ENCODE results near the gene SMTN.

- TF ChIP-seq, protein P1, sequence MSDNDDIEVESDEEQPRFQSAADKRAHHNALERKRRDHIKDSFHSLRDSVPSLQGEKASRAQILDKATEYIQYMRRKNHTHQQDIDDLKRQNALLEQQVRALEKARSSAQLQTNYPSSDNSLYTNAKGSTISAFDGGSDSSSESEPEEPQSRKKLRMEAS (IDR thresholded peaks at IDR 0.05; ENCODE audit: insufficient read depth, insufficient read length): no peak
- no peak for TF ChIP-seq EZH2 (IDR thresholded peaks at IDR 0.05; ENCODE audit: borderline replicate concordance, low read depth, low read length, severe bottlenecking)
- no peak for TF ChIP-seq CTCF (IDR thresholded peaks at IDR 0.05; ENCODE audit: extremely low read depth in 1 of 2, insufficient read depth in 1 of 2, low read depth in 1 of 2, low read length in 2 of 2)
- TF ChIP-seq POLR2A (IDR thresholded peaks at IDR 0.05; ENCODE audit: low read depth, low read length): no peak
- no peak for TF ChIP-seq GATA2 (IDR thresholded peaks at IDR 0.05; ENCODE audit: insufficient read depth, insufficient read length, low read depth, low read length)
- TF ChIP-seq POLR2AphosphoS5 (IDR thresholded peaks at IDR 0.05; ENCODE audit: insufficient read depth, low read depth, low read length): no peak
- no peak for TF ChIP-seq MYC (IDR thresholded peaks at IDR 0.05; ENCODE audit: low read depth, low read length)
- no peak for TF ChIP-seq FOS (IDR thresholded peaks at IDR 0.05; ENCODE audit: borderline replicate concordance, insufficient read depth, low read length)
These were observed 59.6 kb downstream of the SMTN start for GRCh38 chr22:31140746-31141145.
